Activated gamma-delta T cell treated with anti-CD3 and anti-CD28 coated beads, Interleukin-2, amount 50 U/mL, for 16 hours (primary cell): ENCODE results near the gene AP3B1.
A peak's percentile ranks its signal among the peaks of the same experiment; 100 is the strongest.

Source experiments
- DNase-seq: peaks from one replicate; pipeline ENCODE4 v3.0.0-alpha.2; 2020; ENCODE audit warnings: low read depth

Gene AP3B1, protein sequence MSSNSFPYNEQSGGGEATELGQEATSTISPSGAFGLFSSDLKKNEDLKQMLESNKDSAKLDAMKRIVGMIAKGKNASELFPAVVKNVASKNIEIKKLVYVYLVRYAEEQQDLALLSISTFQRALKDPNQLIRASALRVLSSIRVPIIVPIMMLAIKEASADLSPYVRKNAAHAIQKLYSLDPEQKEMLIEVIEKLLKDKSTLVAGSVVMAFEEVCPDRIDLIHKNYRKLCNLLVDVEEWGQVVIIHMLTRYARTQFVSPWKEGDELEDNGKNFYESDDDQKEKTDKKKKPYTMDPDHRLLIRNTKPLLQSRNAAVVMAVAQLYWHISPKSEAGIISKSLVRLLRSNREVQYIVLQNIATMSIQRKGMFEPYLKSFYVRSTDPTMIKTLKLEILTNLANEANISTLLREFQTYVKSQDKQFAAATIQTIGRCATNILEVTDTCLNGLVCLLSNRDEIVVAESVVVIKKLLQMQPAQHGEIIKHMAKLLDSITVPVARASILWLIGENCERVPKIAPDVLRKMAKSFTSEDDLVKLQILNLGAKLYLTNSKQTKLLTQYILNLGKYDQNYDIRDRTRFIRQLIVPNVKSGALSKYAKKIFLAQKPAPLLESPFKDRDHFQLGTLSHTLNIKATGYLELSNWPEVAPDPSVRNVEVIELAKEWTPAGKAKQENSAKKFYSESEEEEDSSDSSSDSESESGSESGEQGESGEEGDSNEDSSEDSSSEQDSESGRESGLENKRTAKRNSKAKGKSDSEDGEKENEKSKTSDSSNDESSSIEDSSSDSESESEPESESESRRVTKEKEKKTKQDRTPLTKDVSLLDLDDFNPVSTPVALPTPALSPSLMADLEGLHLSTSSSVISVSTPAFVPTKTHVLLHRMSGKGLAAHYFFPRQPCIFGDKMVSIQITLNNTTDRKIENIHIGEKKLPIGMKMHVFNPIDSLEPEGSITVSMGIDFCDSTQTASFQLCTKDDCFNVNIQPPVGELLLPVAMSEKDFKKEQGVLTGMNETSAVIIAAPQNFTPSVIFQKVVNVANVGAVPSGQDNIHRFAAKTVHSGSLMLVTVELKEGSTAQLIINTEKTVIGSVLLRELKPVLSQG

DNA sequence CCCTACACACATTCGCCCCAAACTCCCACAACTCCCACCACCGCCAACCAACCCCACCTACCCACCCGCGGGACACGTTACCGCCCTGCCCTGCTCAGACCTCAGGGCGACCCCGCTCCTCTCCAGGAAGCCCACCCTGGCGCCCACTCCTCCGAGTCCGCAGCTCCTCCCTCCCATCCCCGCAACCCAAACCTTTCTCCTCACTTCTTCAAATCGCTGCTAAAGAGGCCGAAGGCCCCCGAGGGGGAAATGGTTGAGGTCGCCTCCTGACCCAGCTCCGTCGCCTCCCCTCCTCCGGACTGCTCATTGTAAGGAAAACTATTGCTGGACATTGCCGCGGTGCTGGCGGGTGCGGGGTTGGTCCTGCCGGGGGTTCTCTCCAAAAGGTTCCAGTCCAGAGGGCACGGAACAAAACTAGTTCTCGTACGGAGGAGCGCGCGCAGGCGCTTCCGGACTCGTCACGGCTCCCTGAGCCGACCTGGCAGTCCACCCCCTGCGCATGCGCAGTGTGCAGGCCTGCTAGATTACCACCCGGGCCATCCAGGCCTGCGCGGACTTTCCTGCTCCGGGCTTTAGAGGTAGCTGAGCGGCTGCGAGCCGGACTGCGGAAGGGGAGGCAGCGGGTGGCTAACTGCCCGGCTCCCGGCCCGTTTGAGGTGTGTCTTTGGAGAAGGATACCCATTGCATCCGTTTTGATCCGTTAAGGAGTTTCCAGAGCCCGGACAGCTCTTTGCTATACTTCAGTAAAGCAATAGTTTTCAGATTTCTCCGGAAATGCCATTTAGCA is at the start of gene AP3B1:
Gene AP3B1 (minus strand): TSS at position 451 of the 787 bp plus-strand sequence. CDS start 119 bp downstream, at position 332.
- DNase-seq = peak; percentile 97

DNA sequence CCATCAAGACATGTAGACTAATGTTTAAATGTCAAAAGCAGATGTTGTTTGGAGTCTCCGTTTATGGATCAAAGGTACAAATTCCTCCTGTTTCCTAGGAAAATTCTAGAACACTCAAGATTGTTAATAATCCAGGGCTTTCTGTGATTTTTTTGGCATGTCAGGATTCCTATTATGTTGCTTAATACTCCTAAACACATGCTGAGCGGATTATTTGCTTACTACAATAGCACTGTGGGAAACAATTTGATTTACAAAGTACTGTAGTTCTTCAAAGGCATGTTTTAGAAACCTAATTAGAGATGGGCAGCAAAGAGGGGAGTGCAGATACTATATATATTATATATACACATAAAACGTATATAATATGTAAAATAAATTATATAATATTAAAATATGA is 46.9 kb upstream of the AP3B1 start:
- DNase-seq = no peak

DNA sequence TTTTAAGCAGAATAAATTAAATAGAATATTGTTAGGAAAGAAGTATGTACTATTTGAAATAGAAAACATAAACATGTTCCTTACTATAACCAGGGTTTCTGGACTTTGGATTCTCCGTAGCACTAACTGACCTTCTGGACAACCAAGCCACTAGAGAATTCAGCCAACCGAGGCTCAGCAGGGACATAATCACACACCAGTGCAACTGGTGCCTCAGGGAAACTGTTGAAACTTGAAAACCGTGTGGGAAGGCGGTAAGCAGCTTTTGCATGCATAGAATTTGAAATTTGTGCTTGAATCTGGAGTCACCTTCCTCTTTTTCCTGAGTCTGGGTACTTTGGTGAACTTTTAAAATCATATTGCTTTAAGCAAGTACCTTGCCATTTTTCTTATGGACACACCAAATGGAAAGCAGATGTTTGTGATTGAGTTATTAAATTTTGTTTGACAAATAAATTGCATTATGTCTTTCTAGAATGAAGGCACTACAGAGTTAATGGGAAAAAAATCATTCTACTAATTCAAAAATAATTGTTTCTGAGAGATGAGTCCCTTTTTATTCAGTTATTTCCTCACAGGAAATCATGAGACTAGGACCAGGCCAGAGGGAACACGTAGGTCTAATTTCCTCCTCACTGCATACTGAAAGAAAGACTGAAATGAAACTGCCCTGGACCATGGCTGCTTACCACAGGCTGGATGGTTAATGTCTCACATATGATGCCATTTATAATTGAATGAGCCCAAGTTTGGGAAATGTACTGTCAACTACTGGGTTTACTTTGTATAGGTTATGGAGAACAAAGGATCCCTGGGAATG is 45.3 kb upstream of the AP3B1 start:
- no peak for DNase-seq

DNA sequence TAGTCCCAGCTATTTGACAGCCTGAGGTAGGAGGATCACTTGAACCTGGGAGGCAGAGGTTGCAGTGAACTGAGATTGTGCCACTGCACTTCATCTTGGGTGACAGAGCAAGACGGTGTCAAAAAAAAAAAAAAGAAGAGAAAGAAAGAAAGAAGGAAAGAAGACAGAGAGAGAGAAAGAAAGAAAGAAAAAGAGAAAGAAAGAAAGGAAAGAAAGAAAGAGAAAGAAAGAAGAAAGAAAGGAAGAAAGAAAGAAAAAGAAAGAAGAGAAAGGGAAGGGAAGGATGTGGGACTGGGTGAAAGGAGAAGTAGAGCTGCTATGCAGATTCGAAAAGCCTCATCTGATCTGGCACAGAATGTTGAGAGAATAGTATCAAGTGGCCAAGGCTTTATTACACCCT is 42.2 kb upstream of the AP3B1 start:
- DNase-seq = no peak

DNA sequence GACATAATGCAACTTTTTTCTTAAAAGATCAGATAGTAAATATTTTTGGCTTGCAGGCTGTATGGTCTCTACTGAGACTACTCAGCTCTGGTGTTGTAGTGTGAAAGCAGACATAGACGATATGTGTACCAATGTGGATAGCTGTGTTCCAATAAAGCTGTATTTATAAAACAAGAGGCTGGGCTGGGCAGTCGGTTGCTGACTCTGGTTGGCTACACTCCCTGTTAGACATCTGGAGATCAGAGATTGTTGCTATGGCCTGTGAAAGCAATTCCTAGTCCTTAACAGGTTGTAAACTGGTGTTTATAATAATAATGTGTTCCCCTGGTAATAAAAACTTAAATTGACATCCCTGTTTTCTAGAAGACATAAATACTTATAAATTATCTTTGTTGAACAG is 41.5 kb upstream of the AP3B1 start:
- no peak for DNase-seq

DNA sequence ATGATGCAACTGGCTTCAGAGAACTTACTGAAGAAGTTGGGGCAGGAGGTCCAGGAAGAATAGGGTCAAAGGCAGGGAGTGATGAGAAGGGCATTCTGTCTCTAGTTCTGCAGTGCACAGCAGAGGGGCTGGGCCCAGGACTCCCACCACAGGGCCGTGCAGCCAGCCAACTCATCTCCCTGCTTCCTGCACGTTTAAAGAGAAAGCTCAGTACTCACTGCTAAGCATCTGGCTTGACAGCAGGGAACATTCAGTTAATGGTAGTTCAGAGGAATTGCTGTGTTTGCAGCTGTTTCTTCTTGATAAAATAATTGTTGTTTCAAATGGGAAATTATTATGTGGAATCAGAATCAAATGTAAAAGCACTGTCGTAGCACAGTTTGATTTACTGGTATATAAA is 40.3 kb upstream of the AP3B1 start:
- DNase-seq = no peak

DNA sequence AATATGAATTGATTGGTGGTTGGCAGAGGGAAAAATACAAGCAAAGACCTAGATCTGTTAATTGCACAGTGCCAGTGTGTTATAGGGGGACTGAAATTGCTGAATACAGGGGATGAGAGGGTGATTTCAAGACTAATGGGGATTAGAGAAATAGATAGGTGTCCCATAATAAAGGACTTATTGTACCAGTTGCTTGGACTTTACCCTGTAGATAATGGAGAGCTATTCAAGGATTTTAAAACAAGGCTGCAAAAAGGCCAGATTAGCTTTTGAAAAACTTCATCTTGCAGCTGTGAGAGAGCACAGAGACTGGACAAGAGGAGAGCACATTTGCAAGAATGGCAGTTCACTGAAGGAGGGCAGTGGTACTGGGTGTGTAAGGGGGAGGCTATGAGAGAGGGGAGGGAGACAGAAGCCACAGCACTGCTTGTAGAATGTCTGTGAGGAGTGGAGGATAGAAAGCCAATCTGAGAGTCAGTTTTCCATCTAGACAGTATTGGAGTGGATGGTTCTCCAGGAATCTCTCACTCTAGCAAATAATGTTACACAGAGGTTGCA is 37.1 kb upstream of the AP3B1 start:
- DNase-seq = no peak

DNA sequence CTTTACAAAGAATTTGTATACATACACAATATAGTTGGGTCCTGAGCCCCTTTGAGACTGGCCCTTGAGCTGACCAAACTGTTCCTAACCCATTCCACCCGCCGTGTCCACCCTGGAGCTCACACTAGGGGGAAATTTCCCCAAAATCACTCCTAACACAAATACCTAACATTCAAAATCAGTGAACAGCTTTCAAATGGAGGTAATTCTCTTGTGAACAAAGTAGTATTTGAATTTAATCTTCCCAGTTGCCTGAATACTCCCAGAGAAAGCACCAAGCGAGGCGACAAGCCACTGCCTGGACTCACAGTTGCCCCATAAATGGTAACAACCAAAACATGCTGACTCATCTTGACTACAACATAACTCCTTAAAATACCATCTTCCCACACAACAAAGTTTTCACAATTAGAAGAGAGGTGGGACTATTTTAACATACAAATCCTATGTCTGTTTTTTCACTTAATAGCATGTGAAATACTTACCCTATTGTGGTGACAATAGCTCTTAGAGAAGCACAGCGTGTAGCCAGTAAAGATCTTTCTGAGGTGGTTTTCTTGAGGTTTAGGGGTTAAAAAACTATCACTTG is 34.2 kb upstream of the AP3B1 start:
- no peak for DNase-seq

DNA sequence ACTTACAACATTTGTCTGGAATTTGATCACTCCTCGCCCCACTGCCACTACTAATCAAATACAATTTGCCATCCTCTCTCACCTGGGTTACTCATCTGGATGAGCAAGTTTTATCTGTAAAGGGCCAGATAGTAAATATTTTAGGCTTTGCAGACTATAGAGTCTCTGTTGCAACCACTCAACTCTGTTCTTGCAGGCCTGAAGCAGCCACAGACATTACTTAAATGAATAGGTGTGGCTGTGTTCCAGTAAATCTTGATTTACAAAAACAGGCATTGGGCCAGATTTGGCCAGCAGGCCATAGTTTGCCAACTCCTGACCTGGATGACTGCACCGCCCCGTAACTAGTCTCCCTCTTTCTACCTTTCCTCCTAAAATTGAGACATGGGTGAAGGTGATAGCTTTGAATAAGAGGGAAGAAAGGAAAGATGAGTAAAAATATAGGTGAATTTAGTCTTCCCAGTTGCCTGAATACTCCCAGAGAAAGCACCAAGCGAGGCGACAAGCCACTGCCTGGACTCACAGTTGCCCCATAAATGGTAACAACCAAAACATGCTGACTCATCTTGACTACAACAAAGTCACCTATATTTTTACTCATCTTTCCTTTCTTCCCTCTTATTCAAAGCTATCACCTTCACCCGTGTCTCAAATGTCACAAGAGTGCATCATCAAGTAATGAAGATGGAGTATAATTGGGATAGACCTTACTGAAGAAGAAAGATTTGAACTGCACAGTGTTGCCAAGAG is 33.4 kb upstream of the AP3B1 start:
- no peak for DNase-seq

DNA sequence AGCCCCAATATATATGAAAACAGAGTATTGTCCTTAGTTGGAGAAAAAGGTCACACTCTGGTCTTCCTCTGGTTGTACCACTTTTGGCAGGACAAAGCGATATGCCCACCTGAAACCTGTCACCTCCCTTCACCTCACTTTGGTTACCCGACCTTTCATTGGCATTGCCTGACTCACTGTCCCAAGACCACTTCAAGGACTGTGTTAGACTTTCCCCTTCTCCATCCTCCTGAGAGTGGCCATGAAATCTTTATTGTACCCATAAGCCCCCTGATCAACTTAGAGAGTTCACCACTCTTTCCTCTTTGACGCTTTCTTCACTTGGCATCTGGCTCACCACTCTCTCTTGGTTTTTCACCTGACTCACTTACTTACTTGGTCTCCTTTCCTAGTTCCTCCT is 32.4 kb upstream of the AP3B1 start:
- no peak for DNase-seq

DNA sequence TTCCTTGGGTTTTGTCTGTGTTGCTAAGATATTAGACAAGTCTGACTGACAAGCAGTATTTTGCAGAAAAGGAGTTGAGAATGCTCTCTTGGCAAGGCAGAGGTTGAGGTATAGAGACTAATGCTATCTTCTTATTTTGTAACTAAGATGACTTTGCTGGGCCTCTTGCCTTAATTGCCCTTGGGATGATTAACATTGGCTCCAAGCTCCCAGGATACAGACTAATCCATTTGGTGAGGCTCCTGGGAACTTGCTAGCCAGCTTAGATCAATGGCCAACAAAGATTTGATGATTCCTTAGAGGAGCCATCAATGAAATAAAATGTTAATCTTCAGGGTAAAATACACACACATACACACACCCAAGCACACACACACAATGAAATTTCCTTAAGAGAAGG is 28.7 kb upstream of the AP3B1 start:
- no peak for DNase-seq

DNA sequence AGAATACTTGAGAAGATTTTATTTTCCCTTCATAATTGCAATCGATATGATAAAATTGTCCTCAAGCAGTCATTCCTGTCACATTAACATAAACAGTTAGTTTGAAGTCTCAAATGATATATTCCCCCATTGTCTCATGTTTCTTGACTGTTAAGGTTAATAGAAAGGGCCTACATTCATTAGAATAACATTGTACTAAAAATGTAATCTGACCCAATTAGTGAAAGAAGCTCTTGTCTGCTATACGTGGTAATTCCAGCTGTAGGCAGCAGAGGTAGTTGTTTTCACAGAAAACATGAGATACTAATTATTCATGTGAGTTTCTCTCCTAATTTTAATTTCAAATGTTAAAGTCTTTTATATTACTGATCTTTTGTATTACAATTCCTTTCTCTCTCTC is 25.9 kb upstream of the AP3B1 start:
- DNase-seq = no peak

DNA sequence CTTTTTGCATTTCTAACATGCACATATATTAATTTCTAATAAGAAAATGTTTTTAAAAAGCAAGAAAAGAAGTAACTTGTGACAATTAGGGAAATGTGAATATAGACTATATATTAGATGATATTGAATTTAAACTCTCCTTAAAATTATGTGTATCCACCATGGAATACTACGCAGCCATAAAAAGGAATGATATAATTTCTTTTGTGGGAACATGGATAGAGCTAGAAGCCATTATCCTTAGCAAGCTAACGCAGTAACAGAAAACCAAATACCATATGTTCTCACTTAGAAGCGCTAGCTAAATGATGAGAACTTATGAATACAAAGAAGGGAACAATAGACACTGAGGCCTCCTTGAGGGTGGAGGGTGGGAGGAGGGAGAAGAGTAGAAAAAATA is 23.8 kb upstream of the AP3B1 start:
- DNase-seq = no peak

DNA sequence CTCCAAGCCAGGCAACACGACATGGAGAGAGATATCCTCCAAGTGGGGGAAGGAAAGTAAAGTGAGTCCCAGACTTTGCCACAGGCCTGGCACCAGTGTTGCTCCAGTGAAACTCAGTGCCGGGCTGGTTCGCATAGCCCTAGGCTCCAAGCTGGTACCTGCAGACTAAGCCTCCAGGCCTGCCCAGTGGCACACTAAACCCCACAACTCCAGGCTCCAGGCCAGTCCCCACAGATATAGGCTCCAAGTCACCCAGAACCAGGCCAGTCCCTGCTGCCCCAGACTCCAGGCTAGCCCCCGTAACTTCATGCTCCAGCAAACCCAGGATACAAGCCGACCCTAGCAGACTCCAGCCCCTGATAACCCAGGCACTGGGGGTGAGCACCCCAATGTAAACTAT is 23.0 kb upstream of the AP3B1 start:
- DNase-seq = no peak

DNA sequence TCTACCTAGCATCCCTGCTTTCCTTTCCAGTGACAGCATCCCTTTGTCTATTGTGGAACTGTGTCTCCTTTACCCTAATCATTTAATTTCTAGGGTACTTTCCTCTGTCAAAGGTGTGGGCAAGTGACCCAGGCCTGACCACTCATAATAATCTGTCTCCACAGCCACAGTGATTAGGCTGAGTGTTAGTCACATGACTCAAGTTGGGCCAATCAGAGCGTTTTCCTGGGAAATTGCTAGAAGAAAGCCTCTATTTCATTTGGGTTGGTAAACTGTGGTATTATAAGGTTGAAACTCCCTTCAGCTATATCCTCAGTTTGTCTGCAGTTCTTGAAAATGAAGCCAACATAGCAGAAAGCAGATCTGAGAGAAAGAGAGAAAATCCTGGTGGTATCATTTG is 14.2 kb upstream of the AP3B1 start:
- no peak for DNase-seq

DNA sequence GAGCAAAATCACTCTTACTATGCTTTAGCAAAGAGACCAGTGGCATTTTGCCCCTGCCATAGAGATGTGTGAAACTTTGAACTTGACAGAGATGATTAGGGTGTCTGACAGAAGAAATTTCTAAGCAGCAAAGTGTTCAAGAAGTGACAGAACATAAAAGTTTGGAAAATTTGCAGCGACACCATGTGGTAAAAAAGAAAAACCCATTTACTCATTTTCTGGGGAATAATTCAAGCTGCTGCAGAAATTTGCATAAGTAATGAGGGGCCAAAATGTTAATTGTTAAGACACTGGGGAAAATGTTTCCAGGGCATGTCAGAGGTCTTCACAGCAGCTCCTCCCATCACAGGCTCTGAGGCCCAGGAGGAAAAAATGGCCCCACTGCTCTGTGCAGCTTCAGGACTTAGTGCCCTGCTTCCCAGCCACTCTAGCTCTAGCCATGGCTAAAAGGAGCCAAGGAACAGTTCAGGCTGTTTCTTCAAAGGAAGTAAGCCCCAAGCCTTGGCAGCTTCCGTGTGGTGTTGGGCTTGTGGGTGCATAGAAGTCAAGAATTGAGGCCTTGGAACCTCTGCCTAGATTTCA is 6.1 kb upstream of the AP3B1 start:
- no peak for DNase-seq

DNA sequence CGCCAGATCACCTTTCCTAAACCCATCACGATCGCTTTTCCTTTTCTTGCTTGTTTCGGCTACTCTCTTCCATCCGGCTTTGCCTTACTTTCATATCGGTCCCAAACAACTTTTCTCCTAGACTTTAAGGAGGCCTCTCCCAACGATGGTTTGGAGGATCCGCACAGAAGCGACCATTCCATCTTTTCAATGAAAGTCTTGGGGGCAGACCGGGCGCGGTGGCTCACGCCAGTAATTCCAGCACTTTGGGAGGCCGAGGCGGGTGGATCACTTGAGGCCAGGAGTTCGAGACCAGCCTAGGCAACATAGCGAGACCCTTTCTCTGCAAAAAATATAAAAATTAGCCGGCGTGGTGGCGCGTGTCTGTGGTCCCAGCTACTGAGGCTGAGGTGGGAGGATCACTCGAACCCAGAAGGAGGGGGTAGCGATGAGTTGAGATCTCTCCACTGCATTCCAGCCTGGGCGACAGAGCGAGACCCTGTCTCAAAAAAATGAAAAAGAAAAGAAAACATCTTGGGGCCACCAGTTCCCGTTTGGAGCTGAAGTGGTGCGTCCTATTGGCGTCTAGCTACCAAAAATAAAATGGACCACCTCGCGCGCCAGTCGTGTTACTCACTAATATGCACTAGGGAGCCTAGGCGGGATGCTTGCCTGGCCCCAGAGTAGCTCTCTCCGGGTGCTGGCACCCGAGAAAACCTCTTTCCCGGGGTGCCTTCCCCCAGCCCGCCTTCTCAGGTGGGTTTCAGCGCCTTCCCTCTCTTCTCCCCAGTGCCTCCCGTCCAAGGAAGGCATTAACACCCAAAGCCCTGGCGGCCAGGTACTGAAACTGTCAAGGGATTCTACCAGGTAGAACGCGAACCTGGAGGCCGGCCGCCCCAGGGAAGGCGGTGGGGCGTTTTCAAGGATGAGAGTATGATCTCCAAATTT is 800 bp upstream of the AP3B1 start:
- peak; percentile 15 for DNase-seq

DNA sequence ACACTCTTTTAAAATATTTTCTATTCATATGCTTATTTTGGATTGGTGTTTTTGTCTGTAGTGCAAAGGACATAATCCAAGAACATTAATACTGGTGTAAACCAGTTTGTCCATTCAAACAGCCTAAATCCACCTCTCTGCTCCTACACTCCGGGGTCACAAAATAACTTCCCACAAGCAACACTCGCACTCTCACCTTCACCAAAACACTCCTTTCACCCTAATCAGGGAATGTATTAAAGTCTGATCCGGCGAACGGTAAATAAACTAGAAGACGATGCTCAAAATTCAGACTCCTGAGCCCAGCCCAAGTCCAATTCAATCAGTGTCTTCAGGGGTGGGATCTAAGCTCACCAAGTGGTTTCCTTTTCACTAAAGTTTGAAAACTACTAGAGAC is 649 bp downstream of the AP3B1 start:
- DNase-seq = no peak
